Esophagus squamous epithelium (tissue), 5 donors: ENCODE measurements around the gene KCNMA1. TPM values are rescaled to one million over a fixed set of nuclear protein-coding genes. Genes with fewer than 3 reads are reported as not detected.

ENCODE experiments used
- DNase-seq: peaks from one replicate; lab custom pipeline; 2025; lab: John Stamatoyannopoulos, UW
- H3K27ac ChIP-seq, 4 donors: fragments of 200-600 bp; sonication (generic); one replicate each; pipeline ENCODE4 v1.5.1; 2016 to 2019; ENCODE audit warnings: mild to moderate bottlenecking in 1 of 4
- H3K27me3 ChIP-seq, 4 donors: fragments of 200-600 bp; sonication (generic); 1 replicate in 3 of 4; 2 replicates in 1 of 4; pipeline versions ENCODE4 v1.5.1 to v1.6.0; 2017 to 2021; ENCODE audit warnings: antibody characterized with exemption in 1 of 4
- H3K36me3 ChIP-seq, 3 donors: fragments of 200-600 bp; sonication (generic); one replicate each; pipeline ENCODE4 v1.5.1; 2016 to 2019
- H3K4me1 ChIP-seq, 3 donors: fragments of 200-600 bp; sonication (generic); one replicate each; pipeline ENCODE4 v1.5.1; 2017 to 2019
- H3K4me3 ChIP-seq, 4 donors: fragments of 200-600 bp; sonication (generic); 1 replicate in 3 of 4; 2 replicates in 1 of 4; pipeline ENCODE4 v1.5.1; 2016 to 2019; ENCODE audit warnings: mild to moderate bottlenecking in 2 of 4, moderate library complexity in 1 of 4
- H3K9me3 ChIP-seq, 3 donors: fragments of 200-600 bp; sonication (generic); one replicate each; pipeline ENCODE4 v1.5.1; 2016 to 2019
- CTCF ChIP-seq, 6 experiments: fragments of 450-650 bp in 4 of 6; fragments of 200-600 bp in 2 of 6; sonication (generic) in 2 of 6; IDR thresholded peaks; one replicate each; pipeline ENCODE4 v1.5.1; 2016 to 2019; ENCODE audit warnings: antibody characterized with exemption in 6 of 6, mild to moderate bottlenecking in 4 of 6, moderate library complexity in 4 of 6
- POLR2A ChIP-seq, 4 donors: fragments of 450-650 bp; IDR thresholded peaks; one replicate each; pipeline ENCODE4 v1.6.1; 2017; ENCODE audit warnings: antibody characterized with exemption in 4 of 4, mild to moderate bottlenecking in 4 of 4, moderate library complexity in 3 of 4
- WGBS, 2 donors: methylation state at CpG; one replicate each; pipeline ENCODE4 v1.1.5; 2018; 5-methylcytosine and 5-hydroxymethylcytosine counted together
- intact Hi-C: fragments of 100-400 bp; cut with DNase I; formaldehyde crosslinking; loops from one replicate; pipeline ENCODE4 v1.15.0; 2022
- total RNA-seq, 4 donors: library from RNA; depleted of rRNA; stranded (reverse); fragments of >200 nt; gene quantifications; one replicate each; pipeline ENCODE4 v1.1.0, GENCODE V29; 2016
- donor health status: DM: yes; HTN: yes; CAD: no.

Gene KCNMA1
- total RNA-seq, 4 donors from 2014 or later, result 7.5 to 74.2 (median 18.0) TPM

- Histone ChIP-seq H3K27ac (no peak overlapping the region), H3K27me3 (no peaks in the 10 kb centered on the region), H3K4me1 (peaks cover 0 to 16% (median 4%) of the 10 kb centered on the region in 3 donors), H3K9me3 (no peaks in the 10 kb centered on the region), H3K36me3 (no peaks in the 10 kb centered on the region), H3K4me3 (no peak overlapping the region)
- DNase-seq, result no peak
- TF ChIP-seq POLR2A (IDR thresholded peaks at IDR 0.05), result no peak
- TF ChIP-seq CTCF (IDR thresholded peaks at IDR 0.05), result no peak
- intact Hi-C loops, result no loop called here
- WGBS, 2 donors, result 91 to 98% methylated on average over 4 of the region's 4 CpGs
Measured at GRCh38 chr10:77087366-77087765, 550.2 kb downstream of the KCNMA1 start.

GRCh38 chr10:77086081-77086480, 551.5 kb downstream of the KCNMA1 start:
- H3K4me3 ChIP-seq, result no peak overlapping the region
- no peaks in the 10 kb centered on the region for H3K27me3 ChIP-seq
- H3K36me3 ChIP-seq, result no peaks in the 10 kb centered on the region
- no peaks in the 10 kb centered on the region for H3K9me3 ChIP-seq
- 50 to 80% methylated on average over 1 of the region's 1 CpG for WGBS, 2 donors
- no peak for DNase-seq
- peaks cover 0 to 29% (median 8%) of the 10 kb centered on the region in 3 donors for H3K4me1 ChIP-seq
- TF ChIP-seq CTCF (IDR thresholded peaks at IDR 0.05) (no peak), POLR2A (IDR thresholded peaks at IDR 0.05) (no peak)
- intact Hi-C loops, result no loop called here
- H3K27ac ChIP-seq, result peak overlapping the region in 1 of 4 donors; percentile 81

- 66 to 80% methylated on average over 4 of the region's 4 CpGs for WGBS, 2 donors
- no peak overlapping the region for H3K4me3 ChIP-seq
- no peaks in the 10 kb centered on the region for H3K9me3 ChIP-seq
- no peaks in the 10 kb centered on the region for H3K27me3 ChIP-seq
- H3K36me3 ChIP-seq, result no peaks in the 10 kb centered on the region
- intact Hi-C loops, result no loop called here
- DNase-seq, result no peak
- peaks cover 0 to 36% (median 8%) of the 10 kb centered on the region in 3 donors for H3K4me1 ChIP-seq
- peak overlapping the region in 3 of 4 donors; percentile 46 to 81 (median 70) for H3K27ac ChIP-seq
- TF ChIP-seq POLR2A (IDR thresholded peaks at IDR 0.05) (no peak), CTCF (IDR thresholded peaks at IDR 0.05) (no peak)
Measured at GRCh38 chr10:77085344-77085743, 552.3 kb downstream of the KCNMA1 start.

GRCh38 chr10:77084431-77085144, 553.0 kb downstream of the KCNMA1 start:
- peaks cover 0 to 42% (median 8%) of the 10 kb centered on the region in 3 donors for H3K4me1 ChIP-seq
- no peak for DNase-seq
- TF ChIP-seq CTCF (IDR thresholded peaks at IDR 0.05), result no peak
- TF ChIP-seq POLR2A (IDR thresholded peaks at IDR 0.05), result no peak
- intact Hi-C loops, result no loop called here
- H3K27me3 ChIP-seq, result no peaks in the 10 kb centered on the region
- no peak overlapping the region for H3K4me3 ChIP-seq
- H3K27ac ChIP-seq, result peak overlapping the region in 3 of 4 donors; percentile 66 to 82 (median 81)
- no peaks in the 10 kb centered on the region for H3K36me3 ChIP-seq
- 58 to 69% methylated on average over 6 to 12 of the region's 12 CpGs for WGBS, 2 donors
- H3K9me3 ChIP-seq, result no peaks in the 10 kb centered on the region

GRCh38 chr10:77082601-77083252, 554.9 kb downstream of the KCNMA1 start:
- no peaks in the 10 kb centered on the region for H3K9me3 ChIP-seq
- no peak overlapping the region for H3K4me3 ChIP-seq
- no peak for DNase-seq
- TF ChIP-seq POLR2A (IDR thresholded peaks at IDR 0.05), result no peak
- peaks cover 3 to 42% (median 8%) of the 10 kb centered on the region in 3 donors for H3K4me1 ChIP-seq
- no peaks in the 10 kb centered on the region for H3K36me3 ChIP-seq
- WGBS, 2 donors, result 56 to 61% methylated on average over 7 of the region's 7 CpGs
- no peak overlapping the region for H3K27ac ChIP-seq
- H3K27me3 ChIP-seq, result no peaks in the 10 kb centered on the region
- intact Hi-C loops, result no loop called here
